Left colon (tissue), 2 donors: ENCODE data around the gene RPL11. TPM values are rescaled to one million over a fixed set of nuclear protein-coding genes. Genes with fewer than 3 reads are reported as not detected.
"Not testable (repeated sequence)": the region's sequence is repeated elsewhere in the genome, so short reads cannot be mapped to it uniquely, and the experiment has no call there.

Experiments used
- ATAC-seq: fragments of 200-7000 bp; cut with Tn5 transposase; one replicate; pipeline ENCODE4 v1.9.1; 2020; ENCODE audit warnings: mild to moderate bottlenecking, moderate library complexity
- DNase-seq, 2 donors: peaks; one replicate each; pipeline ENCODE4 v3.0.0-alpha.2; 2020
- intact Hi-C, 2 donors: fragments of 100-400 bp; cut with DNase I in 1 of 2; cut with micrococcal nuclease in 1 of 2; formaldehyde crosslinking; loops; one replicate each; pipeline versions ENCODE4 v1.11.2 to v1.14.0; 2022; cut with DNase I, micrococcal nuclease
- total RNA-seq, 2 donors: library from RNA; stranded (reverse); fragmentation: NEBNext Ultra II Directional; extraction: Animal tissue kit (Norgen Biotek cat#: 25700); gene quantifications; one replicate each; pipeline ENCODE4 v1.2.1, GENCODE V29; 2021
- donor health status: DM: no; HTN: no; CAD: no.
- donor health status: DM: yes; HTN: yes; CAD: no.

The RPL11 gene
- total RNA-seq, 2 donors from 2014 or later: 818 to 848 TPM

- ATAC-seq: no peak
These were observed 27.7 kb downstream of the RPL11 start for GRCh38 chr1:23719162-23719820.

DNA sequence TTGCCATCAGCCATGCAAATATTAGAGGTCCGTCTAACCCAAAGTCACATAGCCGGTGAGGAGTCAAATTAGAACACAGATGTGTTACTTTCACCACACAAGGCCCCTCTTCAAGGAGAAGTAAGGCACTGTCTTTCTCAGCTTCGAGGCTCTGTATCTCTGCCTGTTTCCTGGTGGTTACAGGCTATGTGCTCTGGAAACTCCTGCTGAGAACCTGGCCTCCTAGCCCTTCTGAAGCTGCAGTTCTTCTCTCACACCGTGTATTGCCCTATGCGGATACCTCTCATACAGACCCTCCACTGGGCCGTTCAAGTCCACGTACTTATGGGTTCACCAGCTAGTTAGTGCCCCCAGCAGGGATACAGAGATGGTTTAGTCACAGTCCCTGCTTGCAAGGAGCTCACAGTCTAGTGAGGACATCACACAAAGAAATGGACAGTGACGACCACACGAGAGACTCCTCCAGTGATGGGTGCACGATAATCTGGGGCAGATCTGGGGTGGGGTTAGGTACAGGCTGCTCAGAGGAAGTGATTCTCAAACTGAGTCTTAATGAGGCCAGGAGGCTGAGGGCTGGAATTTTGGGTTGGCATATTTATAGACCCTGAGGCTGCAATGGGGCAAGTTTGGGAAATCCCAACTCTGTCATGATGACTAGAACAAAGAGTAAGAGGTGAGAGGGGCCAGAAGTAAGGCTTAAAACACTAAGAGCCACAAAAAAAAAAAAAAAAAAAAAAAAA, 28.8 kb downstream of the RPL11 start:
- DNase-seq (no peak), ATAC-seq (no peak)
- intact Hi-C loops: no loop called here

More at GRCh38 chr1:23719162-23719820, 27.7 kb downstream of the RPL11 start:
- no peak for DNase-seq
- intact Hi-C loops: no loop called here

- intact Hi-C loops: no loop called here
- ATAC-seq (no peak), DNase-seq (no peak)
These were observed 31.0 kb downstream of the RPL11 start for GRCh38 chr1:23722652-23723051.

- ATAC-seq: no peak
- intact Hi-C loops: no loop called here
These were observed 35.1 kb downstream of the RPL11 start for GRCh38 chr1:23726686-23727085.

GRCh38 chr1:23727362-23727811, 35.8 kb downstream of the RPL11 start:
- intact Hi-C loops: no loop called here
- peak; percentile 49 to 61 for DNase-seq
- peak; percentile 85 for ATAC-seq

More at GRCh38 chr1:23726686-23727085, 35.1 kb downstream of the RPL11 start:
- no peak for DNase-seq

GRCh38 chr1:23732363-23733224, 41.0 kb downstream of the RPL11 start:
- intact Hi-C loops: no loop called here
- ATAC-seq: peak; percentile 54
- DNase-seq: no peak

GRCh38 chr1:23733281-23733680, 41.7 kb downstream of the RPL11 start:
- intact Hi-C loops: not testable (repeated sequence)
- peak; percentile 94 for ATAC-seq
- DNase-seq: peak; percentile 29 to 38

DNA sequence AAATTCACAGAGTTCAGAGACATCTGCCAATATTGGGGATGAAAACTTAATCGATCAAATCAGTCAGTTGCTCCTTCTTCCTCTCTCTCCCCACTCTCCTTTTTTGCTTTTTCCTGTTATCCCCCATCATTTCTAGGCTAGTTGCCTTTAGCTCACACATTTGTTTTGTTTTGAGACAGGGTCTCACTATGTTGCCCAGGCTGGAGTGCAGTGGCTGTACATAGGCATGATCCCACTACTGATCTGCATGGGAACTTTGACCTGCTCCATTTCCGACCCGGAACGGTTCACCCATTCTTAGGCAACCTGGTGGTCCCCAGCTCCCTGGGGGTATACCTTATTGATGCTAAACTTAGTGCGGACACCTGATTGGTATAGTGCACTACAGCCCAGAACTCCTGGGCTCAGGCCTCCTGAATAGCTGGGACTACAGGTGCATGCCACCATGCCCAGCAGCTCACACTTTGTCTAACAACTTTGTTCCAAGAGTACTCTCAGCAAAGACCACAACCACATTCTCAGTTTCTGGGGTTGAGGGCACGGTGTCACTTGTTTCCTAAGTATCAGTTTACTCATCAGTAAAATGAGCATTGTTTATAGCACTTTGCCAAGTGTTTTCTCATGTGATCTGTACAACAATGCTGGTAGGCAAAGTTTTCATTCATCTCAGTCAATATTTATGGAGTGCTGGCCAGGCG, 45.0 kb downstream of the RPL11 start:
- intact Hi-C loops: no loop called here
- no peak for DNase-seq
- ATAC-seq: no peak

DNA sequence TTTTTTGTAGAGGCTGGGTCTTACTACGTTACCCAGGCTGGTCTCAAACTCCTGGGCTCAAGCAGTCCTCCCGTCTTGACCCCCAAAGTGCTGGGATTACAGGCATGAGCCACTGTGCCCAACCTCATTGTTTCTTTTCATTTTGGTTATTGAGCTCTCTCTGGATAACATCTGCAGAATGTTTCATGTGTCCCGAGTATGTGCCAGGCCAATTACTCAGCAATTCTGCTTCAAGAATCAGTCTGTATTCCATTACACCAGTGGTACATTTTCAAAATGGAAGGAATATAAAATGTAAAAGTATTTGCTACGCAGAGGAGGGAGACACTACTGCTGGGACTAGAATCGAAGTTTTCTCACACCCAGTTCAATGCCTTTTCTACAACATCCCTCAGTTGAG, 50.0 kb downstream of the RPL11 start:
- intact Hi-C loops: no loop called here
- no peak for DNase-seq
- ATAC-seq: no peak

DNA sequence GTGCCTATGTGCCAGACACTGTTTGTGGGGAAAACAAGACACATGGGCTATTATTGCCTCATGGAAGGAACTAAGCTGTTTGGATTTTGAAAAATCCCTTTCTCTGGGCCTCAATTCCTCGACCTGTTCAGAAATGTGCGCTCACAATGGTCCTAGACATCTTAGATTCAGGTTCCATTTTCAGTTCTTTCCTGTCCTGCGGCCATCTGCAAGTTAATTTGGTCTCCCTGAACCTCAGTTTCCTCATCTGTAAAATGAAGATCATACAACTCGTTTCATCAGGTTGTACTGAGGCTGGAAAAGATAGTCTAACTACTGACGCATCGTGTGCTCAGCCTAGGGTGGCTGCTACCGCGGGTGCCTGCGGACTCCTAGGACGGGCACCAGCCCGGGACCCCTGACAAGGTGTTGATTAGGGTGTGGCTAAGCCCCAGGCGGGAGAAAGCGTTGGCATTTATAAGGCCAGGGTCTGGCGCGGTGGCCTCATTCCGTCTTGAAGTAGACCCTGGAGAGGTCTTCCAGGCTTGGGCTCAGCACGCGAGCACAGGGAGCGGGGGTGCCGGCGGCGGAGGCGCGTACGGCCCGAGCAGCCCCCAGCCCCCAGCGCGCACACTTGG, 51.2 kb downstream of the RPL11 start:
- peak in 1 of 2 donors; percentile 34 for DNase-seq
- intact Hi-C loops: no loop called here
- ATAC-seq: peak; percentile 13

DNA sequence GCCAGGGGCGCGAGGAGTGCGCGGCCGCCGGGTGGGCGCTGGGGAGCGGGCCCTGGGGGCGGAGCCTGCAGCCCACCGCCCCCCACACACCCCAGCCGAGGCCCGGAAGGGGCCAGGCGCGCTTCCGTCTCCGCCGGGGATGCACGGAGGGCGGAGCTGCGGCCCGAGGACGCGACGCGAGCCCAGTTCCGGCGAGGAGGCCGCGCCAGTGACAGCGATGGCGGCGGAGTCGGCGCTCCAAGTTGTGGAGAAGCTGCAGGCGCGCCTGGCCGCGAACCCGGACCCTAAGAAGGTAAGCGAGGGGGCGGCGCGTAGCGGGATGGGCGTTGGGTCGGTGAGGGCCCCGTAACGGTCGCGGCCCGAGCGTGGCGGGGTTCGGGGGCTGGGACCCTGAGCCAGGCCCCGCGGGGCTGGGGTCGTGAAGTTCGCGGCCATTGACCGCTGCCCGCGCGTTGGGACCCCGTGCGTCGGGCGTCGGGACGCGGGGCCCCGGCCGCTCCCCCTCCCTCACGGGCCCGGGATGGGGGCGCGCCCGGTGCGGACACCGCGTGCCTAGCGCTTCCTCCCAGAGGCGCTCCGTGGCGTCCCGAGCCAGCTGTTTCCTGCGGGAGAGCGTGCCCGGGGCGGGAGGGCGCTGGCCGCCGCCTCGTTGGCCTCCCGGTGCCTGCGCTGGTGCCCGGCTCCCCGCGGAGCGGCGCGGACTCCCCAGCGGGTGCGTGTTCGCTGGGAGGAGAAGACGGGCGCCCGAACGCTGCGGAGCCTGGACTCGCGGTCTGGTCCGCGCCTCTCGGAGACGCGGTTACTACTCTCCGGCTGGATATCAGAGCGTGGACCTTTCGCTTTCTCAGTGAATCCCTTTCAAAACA, 51.9 kb downstream of the RPL11 start, which contains the start of gene ELOA:
TSS of gene ELOA (plus strand) at position 185 of the 866 bp plus-strand sequence. CDS start at position 218, 33 bp downstream.
- DNase-seq: peak; percentile 65 to 85
- intact Hi-C loops: no loop called here
- peak; percentile 85 for ATAC-seq

DNA sequence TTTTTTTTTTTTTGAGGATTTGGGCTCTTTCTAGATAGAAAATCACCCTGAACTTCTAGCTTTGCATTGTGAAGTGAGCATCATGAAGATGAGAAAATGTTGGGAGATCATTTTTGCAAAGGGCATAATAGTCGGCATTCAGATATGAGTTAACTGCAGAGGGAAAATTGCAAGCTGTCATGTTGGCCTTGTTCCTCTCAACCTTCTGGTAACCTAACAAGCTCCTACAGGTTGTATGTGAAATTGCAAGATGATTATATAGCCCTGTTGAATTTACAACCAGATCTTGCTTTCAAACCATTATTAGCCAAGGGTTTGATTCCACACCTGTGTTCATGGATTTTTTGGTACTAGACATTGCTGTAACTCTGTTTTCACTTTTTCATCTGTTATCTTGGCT, 53.9 kb downstream of the RPL11 start:
- peak; percentile 48 for ATAC-seq
- intact Hi-C loops: no loop called here
- DNase-seq: no peak

Other genes starting within 250 kb of the RPL11 start
- 10 to 100 TPM; 33.9 to 47.1 TPM for gene ASAP3, start 207.6 kb upstream of the RPL11 start, total RNA-seq
- gene E2F2, start 160.6 kb upstream of the RPL11 start, total RNA-seq: 10 to 100 TPM; 10.9 to 12.1 TPM
- gene ID3, start 132.3 kb upstream of the RPL11 start, total RNA-seq: 100 to 1,000 TPM; 131 to 223 TPM
- gene ELOA, start 51.7 kb downstream of the RPL11 start, total RNA-seq: 10 to 100 TPM; 29.6 to 34.7 TPM
- 10 to 100 TPM; 38.2 to 43.4 TPM for gene PITHD1, start 86.6 kb downstream of the RPL11 start, total RNA-seq
- gene LYPLA2, start 99.3 kb downstream of the RPL11 start, total RNA-seq: 10 to 100 TPM; 85.3 to 97.2 TPM
- 100 to 1,000 TPM; 129 to 183 TPM for gene GALE, start 108.9 kb downstream of the RPL11 start, total RNA-seq
- gene HMGCL, start 133.6 kb downstream of the RPL11 start, total RNA-seq: 10 to 100 TPM; 85.3 to 95.1 TPM
- gene FUCA1, start 176.5 kb downstream of the RPL11 start, total RNA-seq: 100 to 1,000 TPM; 157 to 212 TPM
- under 1 TPM; 0.09 to 0.39 TPM for gene CNR2, start 221.6 kb downstream of the RPL11 start, total RNA-seq